Breast epithelium (tissue), 3 donors: ENCODE measurements around the gene SNX30.

ENCODE experiments used
- POLR2AphosphoS5 ChIP-seq, 3 donors: sonication (generic); formaldehyde crosslinking; IDR thresholded peaks; one replicate each; pipeline ENCODE4 v1.6.1; 2017; ENCODE audit warnings: antibody characterized with exemption in 3 of 3
- TF ChIP-seq, protein P1 (sequence below), 3 donors: fragments of 450-650 bp; IDR thresholded peaks; one replicate each; pipeline ENCODE4 v1.5.1; 2016 to 2017; ENCODE audit warnings: antibody characterized with exemption in 3 of 3, mild to moderate bottlenecking in 3 of 3, moderate library complexity in 3 of 3

DNA sequence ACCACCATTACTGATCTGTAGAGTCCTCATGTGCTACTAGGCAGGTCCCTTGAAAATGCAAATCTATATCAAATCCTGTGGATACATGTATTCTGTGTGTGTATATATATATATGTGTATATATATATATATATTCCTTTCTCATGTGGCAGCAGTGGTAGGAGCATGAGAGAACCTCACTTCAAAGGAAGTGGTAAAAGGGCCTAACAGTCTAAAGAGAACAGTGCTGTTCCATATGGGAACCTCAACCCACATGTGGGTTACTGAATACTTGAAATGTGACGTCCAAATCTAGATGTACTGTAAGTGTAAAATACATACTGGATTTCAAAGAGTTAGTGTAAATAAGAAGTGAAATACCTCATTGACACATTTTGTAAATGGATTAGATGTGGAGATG, 134.8 kb downstream of the SNX30 start:
- TF ChIP-seq, protein P1, sequence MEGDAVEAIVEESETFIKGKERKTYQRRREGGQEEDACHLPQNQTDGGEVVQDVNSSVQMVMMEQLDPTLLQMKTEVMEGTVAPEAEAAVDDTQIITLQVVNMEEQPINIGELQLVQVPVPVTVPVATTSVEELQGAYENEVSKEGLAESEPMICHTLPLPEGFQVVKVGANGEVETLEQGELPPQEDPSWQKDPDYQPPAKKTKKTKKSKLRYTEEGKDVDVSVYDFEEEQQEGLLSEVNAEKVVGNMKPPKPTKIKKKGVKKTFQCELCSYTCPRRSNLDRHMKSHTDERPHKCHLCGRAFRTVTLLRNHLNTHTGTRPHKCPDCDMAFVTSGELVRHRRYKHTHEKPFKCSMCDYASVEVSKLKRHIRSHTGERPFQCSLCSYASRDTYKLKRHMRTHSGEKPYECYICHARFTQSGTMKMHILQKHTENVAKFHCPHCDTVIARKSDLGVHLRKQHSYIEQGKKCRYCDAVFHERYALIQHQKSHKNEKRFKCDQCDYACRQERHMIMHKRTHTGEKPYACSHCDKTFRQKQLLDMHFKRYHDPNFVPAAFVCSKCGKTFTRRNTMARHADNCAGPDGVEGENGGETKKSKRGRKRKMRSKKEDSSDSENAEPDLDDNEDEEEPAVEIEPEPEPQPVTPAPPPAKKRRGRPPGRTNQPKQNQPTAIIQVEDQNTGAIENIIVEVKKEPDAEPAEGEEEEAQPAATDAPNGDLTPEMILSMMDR (IDR thresholded peaks at IDR 0.05), result no peak
- TF ChIP-seq POLR2AphosphoS5 (IDR thresholded peaks at IDR 0.05), result no peak
